ENCODE results near the gene FURIN.

The FURIN gene

GRCh38 chr15:90877996-90878395 is 9.6 kb downstream of the FURIN start:
- H3K9ac ChIP-seq (ENCODE audit: low read depth, low read length) = no peak overlapping the region
- no peaks in the 10 kb centered on the region for H3K9me3 ChIP-seq (ENCODE audit: control insufficient read depth, insufficient read depth, low read length)
- peaks cover 15% of the 10 kb centered on the region for H3K4me1 ChIP-seq (ENCODE audit: control insufficient read depth, insufficient read depth, low read length)

DNA sequence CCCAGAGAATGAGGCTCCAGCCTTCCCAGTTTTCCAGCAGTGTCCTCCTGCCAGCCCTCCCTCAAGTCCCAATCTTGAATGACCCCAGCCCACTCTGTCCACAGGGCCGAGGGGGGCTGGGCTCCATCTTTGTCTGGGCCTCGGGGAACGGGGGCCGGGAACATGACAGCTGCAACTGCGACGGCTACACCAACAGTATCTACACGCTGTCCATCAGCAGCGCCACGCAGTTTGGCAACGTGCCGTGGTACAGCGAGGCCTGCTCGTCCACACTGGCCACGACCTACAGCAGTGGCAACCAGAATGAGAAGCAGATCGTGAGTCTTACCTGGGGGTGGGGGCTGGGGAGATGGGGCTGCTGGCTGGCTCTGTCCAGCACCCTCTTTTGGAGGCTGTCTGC is 10.3 kb downstream of the FURIN start:
- H3K36me3 ChIP-seq (ENCODE audit: control insufficient read depth, insufficient read depth, low read length) = peaks cover 48% of the 10 kb centered on the region
- peaks cover 15% of the 10 kb centered on the region for H3K4me1 ChIP-seq (ENCODE audit: control insufficient read depth, insufficient read depth, low read length)
- H3K9me3 ChIP-seq (ENCODE audit: control insufficient read depth, insufficient read depth, low read length) = no peaks in the 10 kb centered on the region
- no peak overlapping the region for H3K27ac ChIP-seq (ENCODE audit: low read depth, low read length)
- H3K4me3 ChIP-seq (ENCODE audit: low read depth, low read length) = no peak overlapping the region
- no peak overlapping the region for H3K9ac ChIP-seq (ENCODE audit: low read depth, low read length)
- H3K27me3 ChIP-seq (ENCODE audit: control insufficient read depth, insufficient read depth, low read length) = no peaks in the 10 kb centered on the region

More at GRCh38 chr15:90877996-90878395, 9.6 kb downstream of the FURIN start:
- H3K4me3 ChIP-seq (ENCODE audit: low read depth, low read length) = no peak overlapping the region
- H3K36me3 ChIP-seq (ENCODE audit: control insufficient read depth, insufficient read depth, low read length) = peaks cover 48% of the 10 kb centered on the region
- no peak overlapping the region for H3K27ac ChIP-seq (ENCODE audit: low read depth, low read length)
- H3K27me3 ChIP-seq (ENCODE audit: control insufficient read depth, insufficient read depth, low read length) = no peaks in the 10 kb centered on the region

GRCh38 chr15:90879730-90880366 is 11.5 kb downstream of the FURIN start:
- Histone ChIP-seq H3K4me1 (ENCODE audit: control insufficient read depth, insufficient read depth, low read length) (peaks cover 11% of the 10 kb centered on the region), H3K4me3 (ENCODE audit: low read depth, low read length) (no peak overlapping the region), H3K9me3 (ENCODE audit: control insufficient read depth, insufficient read depth, low read length) (no peaks in the 10 kb centered on the region), H3K27me3 (ENCODE audit: control insufficient read depth, insufficient read depth, low read length) (no peaks in the 10 kb centered on the region), H3K27ac (ENCODE audit: low read depth, low read length) (no peak overlapping the region), H3K9ac (ENCODE audit: low read depth, low read length) (no peak overlapping the region), H3K36me3 (ENCODE audit: control insufficient read depth, insufficient read depth, low read length) (peaks cover 48% of the 10 kb centered on the region)

GRCh38 chr15:90880381-90881145 is 12.2 kb downstream of the FURIN start:
- Histone ChIP-seq H3K27ac (ENCODE audit: low read depth, low read length) (no peak overlapping the region), H3K9me3 (ENCODE audit: control insufficient read depth, insufficient read depth, low read length) (no peaks in the 10 kb centered on the region), H3K4me3 (ENCODE audit: low read depth, low read length) (no peak overlapping the region), H3K27me3 (ENCODE audit: control insufficient read depth, insufficient read depth, low read length) (no peaks in the 10 kb centered on the region), H3K36me3 (ENCODE audit: control insufficient read depth, insufficient read depth, low read length) (peaks cover 48% of the 10 kb centered on the region), H3K4me1 (ENCODE audit: control insufficient read depth, insufficient read depth, low read length) (peaks cover 15% of the 10 kb centered on the region), H3K9ac (ENCODE audit: low read depth, low read length) (no peak overlapping the region)

DNA sequence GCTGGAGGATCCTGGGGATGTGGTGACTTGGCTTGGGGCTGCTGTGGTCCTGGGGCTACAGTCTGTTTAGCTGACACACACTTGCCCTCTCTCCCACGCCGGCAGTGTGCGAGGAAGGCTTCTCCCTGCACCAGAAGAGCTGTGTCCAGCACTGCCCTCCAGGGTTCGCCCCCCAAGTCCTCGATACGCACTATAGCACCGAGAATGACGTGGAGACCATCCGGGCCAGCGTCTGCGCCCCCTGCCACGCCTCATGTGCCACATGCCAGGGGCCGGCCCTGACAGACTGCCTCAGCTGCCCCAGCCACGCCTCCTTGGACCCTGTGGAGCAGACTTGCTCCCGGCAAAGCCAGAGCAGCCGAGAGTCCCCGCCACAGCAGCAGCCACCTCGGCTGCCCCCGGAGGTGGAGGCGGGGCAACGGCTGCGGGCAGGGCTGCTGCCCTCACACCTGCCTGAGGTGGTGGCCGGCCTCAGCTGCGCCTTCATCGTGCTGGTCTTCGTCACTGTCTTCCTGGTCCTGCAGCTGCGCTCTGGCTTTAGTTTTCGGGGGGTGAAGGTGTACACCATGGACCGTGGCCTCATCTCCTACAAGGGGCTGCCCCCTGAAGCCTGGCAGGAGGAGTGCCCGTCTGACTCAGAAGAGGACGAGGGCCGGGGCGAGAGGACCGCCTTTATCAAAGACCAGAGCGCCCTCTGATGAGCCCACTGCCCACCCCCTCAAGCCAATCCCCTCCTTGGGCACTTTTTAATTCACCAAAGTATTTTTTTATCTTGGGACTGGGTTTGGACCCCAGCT is 13.0 kb downstream of the FURIN start:
- H3K36me3 ChIP-seq (ENCODE audit: control insufficient read depth, insufficient read depth, low read length) = peaks cover 46% of the 10 kb centered on the region
- H3K27ac ChIP-seq (ENCODE audit: low read depth, low read length) = no peak overlapping the region
- no peaks in the 10 kb centered on the region for H3K9me3 ChIP-seq (ENCODE audit: control insufficient read depth, insufficient read depth, low read length)
- H3K9ac ChIP-seq (ENCODE audit: low read depth, low read length) = no peak overlapping the region
- H3K27me3 ChIP-seq (ENCODE audit: control insufficient read depth, insufficient read depth, low read length) = no peaks in the 10 kb centered on the region
- peaks cover 18% of the 10 kb centered on the region for H3K4me1 ChIP-seq (ENCODE audit: control insufficient read depth, insufficient read depth, low read length)
- no peak overlapping the region for H3K4me3 ChIP-seq (ENCODE audit: low read depth, low read length)

- no peak overlapping the region for H3K4me3 ChIP-seq (ENCODE audit: low read depth, low read length)
- H3K27me3 ChIP-seq (ENCODE audit: control insufficient read depth, insufficient read depth, low read length) = no peaks in the 10 kb centered on the region
- no peaks in the 10 kb centered on the region for H3K9me3 ChIP-seq (ENCODE audit: control insufficient read depth, insufficient read depth, low read length)
- H3K9ac ChIP-seq (ENCODE audit: low read depth, low read length) = no peak overlapping the region
- peaks cover 18% of the 10 kb centered on the region for H3K4me1 ChIP-seq (ENCODE audit: control insufficient read depth, insufficient read depth, low read length)
- H3K27ac ChIP-seq (ENCODE audit: low read depth, low read length) = no peak overlapping the region
- H3K36me3 ChIP-seq (ENCODE audit: control insufficient read depth, insufficient read depth, low read length) = peaks cover 38% of the 10 kb centered on the region
Observed at GRCh38 chr15:90881978-90882721, 13.8 kb downstream of the FURIN start.

DNA sequence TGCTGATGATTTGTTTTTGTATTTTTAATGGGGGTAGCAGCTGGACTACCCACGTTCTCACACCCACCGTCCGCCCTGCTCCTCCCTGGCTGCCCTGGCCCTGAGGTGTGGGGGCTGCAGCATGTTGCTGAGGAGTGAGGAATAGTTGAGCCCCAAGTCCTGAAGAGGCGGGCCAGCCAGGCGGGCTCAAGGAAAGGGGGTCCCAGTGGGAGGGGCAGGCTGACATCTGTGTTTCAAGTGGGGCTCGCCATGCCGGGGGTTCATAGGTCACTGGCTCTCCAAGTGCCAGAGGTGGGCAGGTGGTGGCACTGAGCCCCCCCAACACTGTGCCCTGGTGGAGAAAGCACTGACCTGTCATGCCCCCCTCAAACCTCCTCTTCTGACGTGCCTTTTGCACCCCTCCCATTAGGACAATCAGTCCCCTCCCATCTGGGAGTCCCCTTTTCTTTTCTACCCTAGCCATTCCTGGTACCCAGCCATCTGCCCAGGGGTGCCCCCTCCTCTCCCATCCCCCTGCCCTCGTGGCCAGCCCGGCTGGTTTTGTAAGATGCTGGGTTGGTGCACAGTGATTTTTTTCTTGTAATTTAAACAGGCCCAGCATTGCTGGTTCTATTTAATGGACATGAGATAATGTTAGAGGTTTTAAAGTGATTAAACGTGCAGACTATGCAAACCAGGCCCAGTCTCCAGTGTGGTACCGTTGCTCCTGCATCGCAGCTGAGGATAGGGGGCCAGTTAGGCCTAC is 14.6 kb downstream of the FURIN start:
- H3K9me3 ChIP-seq (ENCODE audit: control insufficient read depth, insufficient read depth, low read length) = no peaks in the 10 kb centered on the region
- peaks cover 18% of the 10 kb centered on the region for H3K4me1 ChIP-seq (ENCODE audit: control insufficient read depth, insufficient read depth, low read length)
- H3K36me3 ChIP-seq (ENCODE audit: control insufficient read depth, insufficient read depth, low read length) = peaks cover 32% of the 10 kb centered on the region
- no peak overlapping the region for H3K4me3 ChIP-seq (ENCODE audit: low read depth, low read length)
- H3K9ac ChIP-seq (ENCODE audit: low read depth, low read length) = no peak overlapping the region
- peak overlapping the region; percentile 44 for H3K27ac ChIP-seq (ENCODE audit: low read depth, low read length)
- no peaks in the 10 kb centered on the region for H3K27me3 ChIP-seq (ENCODE audit: control insufficient read depth, insufficient read depth, low read length)

DNA sequence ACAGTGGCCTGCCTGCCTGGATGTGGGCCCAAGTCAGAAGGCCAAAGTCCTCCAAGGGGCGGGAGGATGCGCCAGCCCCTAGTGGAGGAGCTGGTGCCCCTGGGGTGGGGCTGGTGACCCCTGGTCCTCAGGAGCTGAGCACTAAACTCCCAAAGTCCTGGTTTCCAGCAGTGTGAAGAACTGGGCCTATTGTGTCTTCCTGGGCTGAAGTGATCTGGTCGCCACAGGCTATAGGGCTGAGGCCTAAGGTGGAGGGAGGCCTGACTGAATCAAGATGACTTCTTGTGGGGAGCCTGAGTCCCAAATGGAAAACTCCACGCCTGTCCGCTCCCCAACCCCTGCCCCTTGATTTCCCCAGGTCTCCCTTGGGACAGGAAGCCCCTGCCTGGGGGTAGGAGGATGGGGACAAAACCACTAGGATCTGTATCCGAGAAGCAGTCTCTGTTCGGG is 15.2 kb downstream of the FURIN start:
- peaks cover 27% of the 10 kb centered on the region for H3K36me3 ChIP-seq (ENCODE audit: control insufficient read depth, insufficient read depth, low read length)
- no peak overlapping the region for H3K9ac ChIP-seq (ENCODE audit: low read depth, low read length)
- H3K4me3 ChIP-seq (ENCODE audit: low read depth, low read length) = peak overlapping the region; percentile 30; the same call in 1 of the 2 replicates
- H3K4me1 ChIP-seq (ENCODE audit: control insufficient read depth, insufficient read depth, low read length) = peaks cover 18% of the 10 kb centered on the region
- H3K27me3 ChIP-seq (ENCODE audit: control insufficient read depth, insufficient read depth, low read length) = no peaks in the 10 kb centered on the region
- H3K27ac ChIP-seq (ENCODE audit: low read depth, low read length) = peak overlapping the region; percentile 44
- H3K9me3 ChIP-seq (ENCODE audit: control insufficient read depth, insufficient read depth, low read length) = no peaks in the 10 kb centered on the region

DNA sequence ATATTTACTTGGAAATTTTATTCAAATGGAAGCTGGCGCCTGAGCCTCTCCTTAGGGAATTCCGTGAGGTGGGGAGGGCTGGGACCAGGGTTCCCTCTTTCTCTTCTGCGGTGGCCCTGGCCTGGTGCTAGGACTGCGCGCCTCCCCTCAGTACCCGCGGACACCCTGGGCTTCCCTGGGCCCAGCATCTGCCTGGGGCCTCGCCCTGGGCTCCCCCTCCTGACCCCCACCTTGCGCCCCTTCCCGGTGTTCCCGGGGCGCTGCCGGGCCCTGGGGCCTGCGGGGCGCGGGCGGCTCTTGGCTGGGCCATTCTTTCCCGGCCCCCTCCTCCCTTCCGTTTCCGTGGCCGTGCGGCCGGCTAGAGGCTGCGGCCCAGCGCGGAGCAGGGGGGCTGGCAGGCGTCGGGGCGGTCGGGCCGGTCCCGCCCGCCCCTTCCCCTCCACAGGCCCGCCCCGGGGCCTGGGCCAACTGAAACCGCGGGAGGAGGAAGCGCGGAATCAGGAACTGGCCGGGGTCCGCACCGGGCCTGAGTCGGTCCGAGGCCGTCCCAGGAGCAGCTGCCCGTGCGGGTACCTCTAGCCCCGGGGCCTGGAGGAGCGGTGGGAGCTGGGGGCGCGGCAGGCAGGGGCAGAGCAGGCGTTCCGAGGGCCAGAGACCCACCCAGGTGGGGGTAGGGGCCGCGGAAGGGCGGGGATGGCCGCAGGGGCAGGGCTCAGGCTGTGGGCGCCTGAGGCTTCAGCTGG is 15.8 kb downstream of the FURIN start, which contains the start of gene FES:
Gene FES (plus strand): TSS at position 529 of the 743 bp plus-strand sequence. CDS start 542 bp downstream, outside the sequence.
- Histone ChIP-seq H3K27ac (ENCODE audit: low read depth, low read length) (peak within 1 kb of the TSS; percentile 44), H3K9ac (ENCODE audit: low read depth, low read length) (no peak within 1 kb of the TSS), H3K27me3 (ENCODE audit: control insufficient read depth, insufficient read depth, low read length) (no peaks in the 10 kb centered on the region), H3K36me3 (ENCODE audit: control insufficient read depth, insufficient read depth, low read length) (peaks cover 24% of the 10 kb centered on the region), H3K4me1 (ENCODE audit: control insufficient read depth, insufficient read depth, low read length) (peaks cover 18% of the 10 kb centered on the region), H3K9me3 (ENCODE audit: control insufficient read depth, insufficient read depth, low read length) (no peaks in the 10 kb centered on the region), H3K4me3 (ENCODE audit: low read depth, low read length) (peak within 1 kb of the TSS; percentile 30; the same call in 1 of the 2 replicates)

Data from HUES48 (cell line).